Suprapubic skin (tissue), 4 donors: ENCODE measurements around the gene ELF1.

ENCODE experiments used
- EP300 ChIP-seq: sonication (generic); formaldehyde crosslinking; IDR thresholded peaks from one replicate; pipeline ENCODE4 v1.6.1; 2017; ENCODE audit warnings: antibody characterized with exemption
- POLR2A ChIP-seq, 2 donors: fragments of 450-650 bp; IDR thresholded peaks; one replicate each; pipeline ENCODE4 v1.6.1; 2017; ENCODE audit warnings: antibody characterized with exemption in 2 of 2, mild to moderate bottlenecking in 2 of 2, moderate library complexity in 2 of 2
- POLR2AphosphoS5 ChIP-seq, 3 donors: sonication (generic); formaldehyde crosslinking; IDR thresholded peaks; one replicate each; pipeline ENCODE4 v1.6.1; 2017; ENCODE audit warnings: antibody characterized with exemption in 3 of 3
- TF ChIP-seq, protein P1 (sequence below), 2 donors: fragments of 200-600 bp in 1 of 2; fragments of 450-650 bp in 1 of 2; sonication (generic) in 1 of 2; IDR thresholded peaks; one replicate each; pipeline ENCODE4 v1.5.1; 2016 to 2019; ENCODE audit warnings: antibody characterized with exemption in 2 of 2, mild to moderate bottlenecking in 1 of 2, moderate library complexity in 1 of 2

DNA sequence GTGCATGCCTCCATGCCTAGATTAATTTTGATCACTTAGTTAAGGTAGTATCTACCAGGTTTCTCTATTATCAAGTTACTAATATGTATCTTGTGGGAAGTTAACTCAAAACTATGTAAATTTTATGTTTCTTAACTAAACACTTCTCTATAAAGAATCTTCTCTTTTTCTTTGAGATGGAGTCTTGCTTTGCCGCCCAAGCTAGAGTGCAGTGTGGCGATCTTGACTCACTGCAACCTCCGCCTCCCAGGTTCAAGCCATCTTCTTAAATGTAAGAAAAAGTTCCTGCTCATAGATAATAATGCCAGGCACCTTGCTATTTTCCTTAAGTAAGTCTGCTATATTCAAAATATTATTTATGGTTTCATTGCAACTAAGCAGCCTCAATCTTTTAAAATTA is 58.4 kb downstream of the ELF1 start:
- TF ChIP-seq, protein P1, sequence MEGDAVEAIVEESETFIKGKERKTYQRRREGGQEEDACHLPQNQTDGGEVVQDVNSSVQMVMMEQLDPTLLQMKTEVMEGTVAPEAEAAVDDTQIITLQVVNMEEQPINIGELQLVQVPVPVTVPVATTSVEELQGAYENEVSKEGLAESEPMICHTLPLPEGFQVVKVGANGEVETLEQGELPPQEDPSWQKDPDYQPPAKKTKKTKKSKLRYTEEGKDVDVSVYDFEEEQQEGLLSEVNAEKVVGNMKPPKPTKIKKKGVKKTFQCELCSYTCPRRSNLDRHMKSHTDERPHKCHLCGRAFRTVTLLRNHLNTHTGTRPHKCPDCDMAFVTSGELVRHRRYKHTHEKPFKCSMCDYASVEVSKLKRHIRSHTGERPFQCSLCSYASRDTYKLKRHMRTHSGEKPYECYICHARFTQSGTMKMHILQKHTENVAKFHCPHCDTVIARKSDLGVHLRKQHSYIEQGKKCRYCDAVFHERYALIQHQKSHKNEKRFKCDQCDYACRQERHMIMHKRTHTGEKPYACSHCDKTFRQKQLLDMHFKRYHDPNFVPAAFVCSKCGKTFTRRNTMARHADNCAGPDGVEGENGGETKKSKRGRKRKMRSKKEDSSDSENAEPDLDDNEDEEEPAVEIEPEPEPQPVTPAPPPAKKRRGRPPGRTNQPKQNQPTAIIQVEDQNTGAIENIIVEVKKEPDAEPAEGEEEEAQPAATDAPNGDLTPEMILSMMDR (IDR thresholded peaks at IDR 0.05): no peak
- TF ChIP-seq POLR2A (IDR thresholded peaks at IDR 0.05): no peak
- TF ChIP-seq POLR2AphosphoS5 (IDR thresholded peaks at IDR 0.05): no peak
- no peak for TF ChIP-seq EP300
